ENCODE data around the gene SWAP70.

DNA sequence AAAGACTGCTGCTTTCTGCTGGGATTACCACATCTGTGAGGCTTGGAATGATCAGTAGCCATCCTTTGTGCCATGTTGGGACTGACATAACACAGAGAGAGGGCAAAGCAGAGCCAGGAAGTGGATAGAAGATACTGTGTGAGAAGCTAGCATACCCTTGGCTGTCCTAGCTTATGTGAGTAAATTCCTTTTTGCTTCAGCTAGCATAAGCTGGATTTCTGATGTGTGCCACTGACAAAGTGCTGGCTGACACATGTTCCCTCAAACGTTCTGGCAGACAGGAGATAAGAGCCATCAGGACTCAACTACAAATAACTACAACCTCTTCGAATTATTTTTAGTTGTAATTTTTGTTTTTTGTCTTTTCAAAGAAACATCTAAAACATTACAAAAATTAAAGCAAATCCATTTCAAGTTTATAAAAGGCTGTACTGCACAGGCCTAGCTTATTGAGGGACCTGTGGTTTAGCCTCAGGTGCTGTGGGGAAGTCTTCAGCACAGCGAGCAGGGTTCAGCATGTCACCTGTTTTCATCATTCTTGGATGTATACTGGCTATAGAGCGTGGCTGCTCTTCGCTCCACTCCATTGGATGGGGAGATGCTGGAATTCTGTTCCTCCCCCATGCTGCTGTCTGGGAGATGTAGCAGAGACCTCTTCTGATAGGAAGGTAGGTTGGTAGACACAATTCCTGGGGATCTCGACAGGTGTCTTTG, 120.9 kb downstream of the SWAP70 start:
- TF ChIP-seq, protein P1, sequence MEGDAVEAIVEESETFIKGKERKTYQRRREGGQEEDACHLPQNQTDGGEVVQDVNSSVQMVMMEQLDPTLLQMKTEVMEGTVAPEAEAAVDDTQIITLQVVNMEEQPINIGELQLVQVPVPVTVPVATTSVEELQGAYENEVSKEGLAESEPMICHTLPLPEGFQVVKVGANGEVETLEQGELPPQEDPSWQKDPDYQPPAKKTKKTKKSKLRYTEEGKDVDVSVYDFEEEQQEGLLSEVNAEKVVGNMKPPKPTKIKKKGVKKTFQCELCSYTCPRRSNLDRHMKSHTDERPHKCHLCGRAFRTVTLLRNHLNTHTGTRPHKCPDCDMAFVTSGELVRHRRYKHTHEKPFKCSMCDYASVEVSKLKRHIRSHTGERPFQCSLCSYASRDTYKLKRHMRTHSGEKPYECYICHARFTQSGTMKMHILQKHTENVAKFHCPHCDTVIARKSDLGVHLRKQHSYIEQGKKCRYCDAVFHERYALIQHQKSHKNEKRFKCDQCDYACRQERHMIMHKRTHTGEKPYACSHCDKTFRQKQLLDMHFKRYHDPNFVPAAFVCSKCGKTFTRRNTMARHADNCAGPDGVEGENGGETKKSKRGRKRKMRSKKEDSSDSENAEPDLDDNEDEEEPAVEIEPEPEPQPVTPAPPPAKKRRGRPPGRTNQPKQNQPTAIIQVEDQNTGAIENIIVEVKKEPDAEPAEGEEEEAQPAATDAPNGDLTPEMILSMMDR (conservative IDR thresholded peaks at IDR 0.05; ENCODE audit: low read length) = no peak
- no peak for TF ChIP-seq EZH2phosphoT487 (IDR thresholded peaks at IDR 0.05; ENCODE audit: borderline replicate concordance)
